Lower leg skin (tissue), 4 donors: ENCODE results near the gene TNNI2. TPM values are rescaled to one million over a fixed set of nuclear protein-coding genes. Genes with fewer than 3 reads are reported as not detected.
"Not testable (repeated sequence)": the region's sequence is repeated elsewhere in the genome, so short reads cannot be mapped to it uniquely, and the experiment has no call there.

Experiments used
- DNase-seq, 2 donors: peaks; one replicate each; pipeline ENCODE4 v3.0.0-alpha.2; 2019; ENCODE audit warnings: low spot score in 2 of 2
- H3K4me3 ChIP-seq: fragments of 200-600 bp; sonication (generic); 2 replicates; pipeline ENCODE4 v1.5.1; 2017; ENCODE audit warnings: mild to moderate bottlenecking, low read depth; ENCODE audit not compliant: poor library complexity, severe bottlenecking
- CTCF ChIP-seq, 3 donors: fragments of 450-650 bp; IDR thresholded peaks; one replicate each; pipeline ENCODE4 v1.5.1; 2016; ENCODE audit warnings: antibody characterized with exemption in 3 of 3, mild to moderate bottlenecking in 3 of 3, moderate library complexity in 2 of 3
- POLR2A ChIP-seq, 2 donors: fragments of 450-650 bp; IDR thresholded peaks; one replicate each; pipeline ENCODE4 v1.6.1; 2016 to 2017; ENCODE audit warnings: antibody characterized with exemption in 2 of 2, mild to moderate bottlenecking in 1 of 2, moderate library complexity in 1 of 2
- WGBS, 2 donors: methylation state at CpG; one replicate each; pipeline ENCODE4 v1.1.5; 2018; 5-methylcytosine and 5-hydroxymethylcytosine counted together
- intact Hi-C: fragments of 100-400 bp; cut with DNase I; formaldehyde crosslinking; loops from one replicate; pipeline ENCODE4 v1.15.0; 2023; ENCODE audit warnings: low total_unique reads
- total RNA-seq, 4 donors: library from RNA; depleted of rRNA; stranded (reverse); fragments of >200 nt; gene quantifications; one replicate each; pipeline ENCODE4 v1.1.0, GENCODE V29; 2016

Gene TNNI2
- total RNA-seq, 4 donors from 2014 or later, result 10.7 to 17.7 (median 15.8) TPM

GRCh38 chr11:1797391-1798125, 41.2 kb upstream of the TNNI2 start:
- 89% methylated on average over 14 of the region's 14 CpGs for WGBS, 2 donors
- intact Hi-C loops, result no loop called here
- DNase-seq, result peak in 1 of 2 donors; percentile 59
- TF ChIP-seq POLR2A (IDR thresholded peaks at IDR 0.05), result no peak
- no peak for TF ChIP-seq CTCF (IDR thresholded peaks at IDR 0.05)
- no peak overlapping the region for H3K4me3 ChIP-seq

GRCh38 chr11:1803246-1803645, 35.5 kb upstream of the TNNI2 start:
- WGBS, 2 donors, result 94% methylated on average over 19 to 20 of the region's 20 CpGs
- intact Hi-C loops, result no loop called here
- no peak for TF ChIP-seq CTCF (IDR thresholded peaks at IDR 0.05)
- no peak for TF ChIP-seq POLR2A (IDR thresholded peaks at IDR 0.05)
- H3K4me3 ChIP-seq, result no peak overlapping the region
- DNase-seq, result no peak

DNA sequence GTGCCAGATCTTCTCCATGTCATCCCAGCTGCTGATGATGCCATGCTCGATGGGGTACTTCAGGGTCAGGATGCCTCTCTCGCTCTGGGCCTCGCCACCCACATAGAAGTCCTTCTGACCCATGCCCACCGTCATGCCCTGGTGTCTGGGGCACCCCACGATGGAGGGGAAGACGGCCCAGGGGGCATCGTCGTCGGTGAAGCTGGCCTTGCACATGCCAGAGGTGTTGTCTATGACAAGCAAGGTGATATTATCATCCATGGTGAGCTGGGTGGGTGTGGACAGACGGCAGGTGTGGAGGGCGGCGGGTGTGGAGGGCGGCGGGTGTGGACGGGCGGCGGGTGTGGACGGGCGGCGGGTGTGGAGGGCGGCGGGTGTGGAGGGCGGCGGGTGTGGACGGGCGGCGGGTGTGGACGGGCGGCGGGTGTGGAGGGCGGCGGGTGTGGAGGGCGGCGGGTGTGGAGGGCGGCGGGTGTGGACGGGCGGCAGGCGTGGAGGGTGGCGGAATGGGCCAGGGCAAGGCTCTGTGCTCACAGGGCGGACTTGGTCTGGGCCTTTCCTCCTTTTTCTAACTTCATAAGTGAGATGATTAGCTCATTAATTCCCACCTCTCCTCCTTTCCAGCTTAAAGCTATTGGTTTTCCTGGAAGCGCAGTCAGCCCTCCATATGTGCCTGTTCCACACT, 34.8 kb upstream of the TNNI2 start:
- 87 to 91% methylated on average over 33 to 36 of the region's 42 CpGs for WGBS, 2 donors
- DNase-seq, intact Hi-C loops, H3K4me3 ChIP-seq: not testable (repeated sequence)

GRCh38 chr11:1805525-1805924, 33.3 kb upstream of the TNNI2 start:
- 91 to 92% methylated on average over 15 of the region's 15 CpGs for WGBS, 2 donors
- DNase-seq, result no peak
- intact Hi-C loops, result no loop called here
- no peak overlapping the region for H3K4me3 ChIP-seq
- no peak for TF ChIP-seq CTCF (IDR thresholded peaks at IDR 0.05)

GRCh38 chr11:1807264-1807995, 31.4 kb upstream of the TNNI2 start:
- no peak overlapping the region for H3K4me3 ChIP-seq
- intact Hi-C loops, result no loop called here
- TF ChIP-seq POLR2A (IDR thresholded peaks at IDR 0.05) (no peak), CTCF (IDR thresholded peaks at IDR 0.05) (no peak)
- 72 to 76% methylated on average over 14 of the region's 14 CpGs for WGBS, 2 donors
- no peak for DNase-seq

DNA sequence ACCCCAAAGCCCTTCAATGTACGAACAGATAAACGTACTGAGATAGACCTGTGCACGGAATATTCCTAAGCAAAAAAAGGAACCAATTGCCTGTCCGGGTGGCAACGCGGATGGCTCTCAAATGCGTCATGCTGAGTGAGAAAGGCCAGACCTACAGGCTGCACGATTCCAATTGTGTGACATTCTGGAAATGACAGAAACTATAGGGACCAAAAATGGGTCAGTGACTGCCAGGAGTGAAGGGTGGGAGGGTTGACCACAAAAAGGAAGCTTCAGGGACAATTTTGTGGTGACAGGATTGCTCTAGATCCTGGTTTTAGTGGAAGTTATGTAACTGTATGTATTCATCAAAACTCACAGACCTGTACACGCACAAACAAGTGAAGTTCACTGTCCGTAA, 28.0 kb upstream of the TNNI2 start:
- DNase-seq, result peak in 1 of 2 donors; percentile 68
- no peak for TF ChIP-seq CTCF (IDR thresholded peaks at IDR 0.05)
- no peak for TF ChIP-seq POLR2A (IDR thresholded peaks at IDR 0.05)
- H3K4me3 ChIP-seq, result no peak overlapping the region
- intact Hi-C loops, result no loop called here
- WGBS, 2 donors, result 45 to 63% methylated on average over 10 of the region's 10 CpGs
